Neural progenitor cell (in vitro differentiated cells): ENCODE results near the gene PRG3.

ENCODE experiments used
- CTCF ChIP-seq: fragments of 200-600 bp; sonication (generic); IDR thresholded peaks from 2 replicates; pipeline ENCODE4 v1.5.1; 2017; ENCODE audit warnings: antibody characterized with exemption, mild to moderate bottlenecking
- EZH2 ChIP-seq: fragments of 200-600 bp; sonication (generic); IDR thresholded peaks from 2 replicates; pipeline ENCODE4 v1.6.1; 2017; ENCODE audit warnings: antibody characterized with exemption, mild to moderate bottlenecking, moderate library complexity
- EZH2phosphoT487 ChIP-seq: fragments of 200-600 bp; sonication (generic); IDR thresholded peaks from 2 replicates; pipeline ENCODE4 v1.6.1; 2017; ENCODE audit warnings: antibody characterized with exemption

GRCh38 chr11:57391111-57391510 is 10.2 kb upstream of the PRG3 start:
- no peak for TF ChIP-seq CTCF
- no peak for TF ChIP-seq EZH2
- no peak for TF ChIP-seq EZH2phosphoT487
